ENCODE measurements around the gene LAMC3. TPM values are rescaled to one million over a fixed set of nuclear protein-coding genes. Genes with fewer than 3 reads are reported as not detected.
A peak's percentile ranks its signal among the peaks of the same experiment; 100 is the strongest.

The LAMC3 gene
- total RNA-seq, 4 donors from 2014 or later, result 0.82 to 6.6 (median 3.9) TPM

GRCh38 chr9:130996676-130997394 lies 12.1 kb upstream of the LAMC3 start:
- Histone ChIP-seq H3K27ac (no peak overlapping the region), H3K27me3 (peaks cover 31% of the 10 kb centered on the region), H3K4me1 (no peaks in the 10 kb centered on the region), H3K9me3 (no peaks in the 10 kb centered on the region), H3K36me3 (no peaks in the 10 kb centered on the region), H3K4me3 (no peak overlapping the region)
- intact Hi-C loops (cut with DNase I; ENCODE audit: low total_unique reads) (no loop called here), in situ Hi-C loops (cut with MboI; ENCODE audit: low pct_ligation_motif_present in 1 of 4, low pct_unique_long_range_greater_than_20kb in 1 of 4, low sequenced_read_pairs in 3 of 4) (no loop called here)
- DNase-seq, result no peak
- no peak for TF ChIP-seq POLR2AphosphoS5 (IDR thresholded peaks at IDR 0.05)
- 72 to 78% methylated on average over 9 to 14 of the region's 14 CpGs for WGBS, 2 donors (ENCODE audit: low coverage in 1 of 2)

- 47% methylated on average over 2 of the region's 2 CpGs; no CpG with 5 or more reads in 1 of the 2 donors for WGBS, 2 donors (ENCODE audit: low coverage in 1 of 2)
- DNase-seq, result no peak
- intact Hi-C loops (cut with DNase I; ENCODE audit: low total_unique reads) (no loop called here), in situ Hi-C loops (cut with MboI; ENCODE audit: low pct_ligation_motif_present in 1 of 4, low pct_unique_long_range_greater_than_20kb in 1 of 4, low sequenced_read_pairs in 3 of 4) (no loop called here)
- no peaks in the 10 kb centered on the region for H3K36me3 ChIP-seq
- peaks cover 36% of the 10 kb centered on the region for H3K27me3 ChIP-seq
- no peaks in the 10 kb centered on the region for H3K4me1 ChIP-seq
- no peak overlapping the region for H3K27ac ChIP-seq
- no peaks in the 10 kb centered on the region for H3K9me3 ChIP-seq
- H3K4me3 ChIP-seq, result no peak overlapping the region
- TF ChIP-seq POLR2A (IDR thresholded peaks at IDR 0.05) (no peak), POLR2AphosphoS5 (IDR thresholded peaks at IDR 0.05) (no peak)
- TF ChIP-seq, protein P1, sequence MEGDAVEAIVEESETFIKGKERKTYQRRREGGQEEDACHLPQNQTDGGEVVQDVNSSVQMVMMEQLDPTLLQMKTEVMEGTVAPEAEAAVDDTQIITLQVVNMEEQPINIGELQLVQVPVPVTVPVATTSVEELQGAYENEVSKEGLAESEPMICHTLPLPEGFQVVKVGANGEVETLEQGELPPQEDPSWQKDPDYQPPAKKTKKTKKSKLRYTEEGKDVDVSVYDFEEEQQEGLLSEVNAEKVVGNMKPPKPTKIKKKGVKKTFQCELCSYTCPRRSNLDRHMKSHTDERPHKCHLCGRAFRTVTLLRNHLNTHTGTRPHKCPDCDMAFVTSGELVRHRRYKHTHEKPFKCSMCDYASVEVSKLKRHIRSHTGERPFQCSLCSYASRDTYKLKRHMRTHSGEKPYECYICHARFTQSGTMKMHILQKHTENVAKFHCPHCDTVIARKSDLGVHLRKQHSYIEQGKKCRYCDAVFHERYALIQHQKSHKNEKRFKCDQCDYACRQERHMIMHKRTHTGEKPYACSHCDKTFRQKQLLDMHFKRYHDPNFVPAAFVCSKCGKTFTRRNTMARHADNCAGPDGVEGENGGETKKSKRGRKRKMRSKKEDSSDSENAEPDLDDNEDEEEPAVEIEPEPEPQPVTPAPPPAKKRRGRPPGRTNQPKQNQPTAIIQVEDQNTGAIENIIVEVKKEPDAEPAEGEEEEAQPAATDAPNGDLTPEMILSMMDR (IDR thresholded peaks at IDR 0.05), result no peak
These were observed 11.6 kb upstream of the LAMC3 start for GRCh38 chr9:130997395-130997684.

DNA sequence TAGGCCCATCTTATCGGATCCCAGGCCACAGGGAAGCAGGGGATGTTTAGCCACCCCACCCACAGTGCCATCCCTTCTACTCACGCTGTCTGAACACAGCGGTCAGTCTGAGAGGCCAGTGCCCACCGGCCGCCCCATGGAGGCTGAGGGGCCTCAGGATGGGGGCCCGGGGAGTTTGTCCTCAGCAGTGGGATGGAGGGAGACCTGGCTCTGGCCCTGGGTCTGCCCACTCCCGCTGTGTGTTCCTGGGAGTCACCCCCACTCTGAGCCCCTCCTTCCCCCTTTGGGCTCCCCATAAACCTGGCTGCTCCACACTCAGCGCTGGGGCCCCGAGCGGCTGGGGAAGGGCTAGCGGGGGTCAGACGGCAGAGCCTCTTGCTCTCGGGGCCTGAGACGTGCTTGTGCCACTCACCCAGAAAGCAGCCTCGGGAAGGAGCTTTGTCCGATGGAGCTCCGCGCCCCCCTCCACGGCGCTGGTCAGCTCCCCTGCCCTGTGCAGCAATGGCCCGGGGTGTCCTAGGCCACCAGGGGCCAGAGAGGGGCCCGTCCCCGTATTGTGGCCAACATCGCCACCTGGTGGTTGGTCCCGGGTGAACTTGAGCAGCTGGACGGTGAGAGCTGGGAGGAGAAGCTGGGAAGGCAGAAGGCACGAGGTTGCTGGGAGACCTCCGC lies 10.9 kb upstream of the LAMC3 start:
- 46% methylated on average over 28 of the region's 28 CpGs; no CpG with 5 or more reads in 1 of the 2 donors for WGBS, 2 donors (ENCODE audit: low coverage in 1 of 2)
- intact Hi-C loops (cut with DNase I; ENCODE audit: low total_unique reads) (no loop called here), in situ Hi-C loops (cut with MboI; ENCODE audit: low pct_ligation_motif_present in 1 of 4, low pct_unique_long_range_greater_than_20kb in 1 of 4, low sequenced_read_pairs in 3 of 4) (no loop called here)
- peak; percentile 72 for DNase-seq
- H3K27me3 ChIP-seq, result peaks cover 36% of the 10 kb centered on the region
- H3K9me3 ChIP-seq, result no peaks in the 10 kb centered on the region
- H3K4me1 ChIP-seq, result no peaks in the 10 kb centered on the region
- H3K36me3 ChIP-seq, result no peaks in the 10 kb centered on the region
- H3K27ac ChIP-seq, result no peak overlapping the region
- H3K4me3 ChIP-seq, result no peak overlapping the region
- TF ChIP-seq, protein P1 (IDR thresholded peaks at IDR 0.05), result peak; percentile 55 to 80 (median 68)
- TF ChIP-seq POLR2A (IDR thresholded peaks at IDR 0.05), result no peak
- TF ChIP-seq EP300 (IDR thresholded peaks at IDR 0.05; ENCODE audit: low read depth), result no peak
- no peak for TF ChIP-seq POLR2AphosphoS5 (IDR thresholded peaks at IDR 0.05)

GRCh38 chr9:130998597-130999244 lies 10.3 kb upstream of the LAMC3 start:
- Histone ChIP-seq H3K9me3 (no peaks in the 10 kb centered on the region), H3K27me3 (peaks cover 39% of the 10 kb centered on the region), H3K36me3 (no peaks in the 10 kb centered on the region), H3K27ac (no peak overlapping the region), H3K4me3 (no peak overlapping the region), H3K4me1 (no peaks in the 10 kb centered on the region)
- DNase-seq, result no peak
- TF ChIP-seq POLR2A (IDR thresholded peaks at IDR 0.05) (no peak), EP300 (IDR thresholded peaks at IDR 0.05; ENCODE audit: low read depth) (no peak), POLR2AphosphoS5 (IDR thresholded peaks at IDR 0.05) (no peak)
- TF ChIP-seq, protein P1 (IDR thresholded peaks at IDR 0.05), result no peak
- in situ Hi-C loops (cut with MboI; ENCODE audit: low pct_ligation_motif_present in 1 of 4, low pct_unique_long_range_greater_than_20kb in 1 of 4, low sequenced_read_pairs in 3 of 4), result no loop called here
- WGBS, 2 donors (ENCODE audit: low coverage in 1 of 2), result 49 to 56% methylated on average over 7 to 22 of the region's 22 CpGs
- intact Hi-C loops (cut with DNase I; ENCODE audit: low total_unique reads), result no loop called here
